Stimulated activated naive CD8-positive, alpha-beta T cell treated with anti-CD3 and anti-CD28 coated beads, Interleukin-15, amount 100 ng/mL, for 72 hours (primary cell): Measurements from ENCODE around the gene VAV2.
A peak's percentile ranks its signal among the peaks of the same experiment; 100 is the strongest.

Experiments used
- ATAC-seq: fragments of 150-1000 bp; cut with Tn5 transposase; 2 replicates; pipeline ENCODE4 v1.10.0; 2021; ENCODE audit warnings: mild to moderate bottlenecking, moderate library complexity
- DNase-seq, 2 donors: peaks; one replicate each; pipeline ENCODE4 v3.0.0; 2021 to 2022
- H3K27ac Mint-ChIP-seq, 2 donors: one replicate each; pipeline ENCODE4 v1.8.0; 2022; ENCODE audit warnings: mild to moderate bottlenecking in 2 of 2, mixed read lengths in 2 of 2, moderate library complexity in 2 of 2
- H3K27me3 Mint-ChIP-seq: one replicate; pipeline ENCODE4 v1.8.0; 2022; ENCODE audit warnings: mixed read lengths
- H3K4me1 Mint-ChIP-seq: one replicate; pipeline ENCODE4 v1.8.0; 2022; ENCODE audit warnings: mild to moderate bottlenecking, mixed read lengths
- H3K4me3 Mint-ChIP-seq, 2 donors: one replicate each; pipeline ENCODE4 v1.8.0; 2022; ENCODE audit warnings: mild to moderate bottlenecking in 2 of 2, mixed read lengths in 2 of 2, moderate library complexity in 1 of 2
- H3K9me3 Mint-ChIP-seq, 2 donors: one replicate each; pipeline ENCODE4 v1.8.0; 2022; ENCODE audit warnings: mixed read lengths in 2 of 2

VAV2 gene

GRCh38 chr9:133946840-133947486 is 45.2 kb downstream of the VAV2 start:
- Mint-ChIP-seq H3K27me3 (no peaks in the 10 kb centered on the region), H3K27ac (no peak overlapping the region), H3K4me1 (no peaks in the 10 kb centered on the region), H3K4me3 (no peak overlapping the region), H3K9me3 (no peaks in the 10 kb centered on the region)
- ATAC-seq (no peak), DNase-seq (no peak)

DNA sequence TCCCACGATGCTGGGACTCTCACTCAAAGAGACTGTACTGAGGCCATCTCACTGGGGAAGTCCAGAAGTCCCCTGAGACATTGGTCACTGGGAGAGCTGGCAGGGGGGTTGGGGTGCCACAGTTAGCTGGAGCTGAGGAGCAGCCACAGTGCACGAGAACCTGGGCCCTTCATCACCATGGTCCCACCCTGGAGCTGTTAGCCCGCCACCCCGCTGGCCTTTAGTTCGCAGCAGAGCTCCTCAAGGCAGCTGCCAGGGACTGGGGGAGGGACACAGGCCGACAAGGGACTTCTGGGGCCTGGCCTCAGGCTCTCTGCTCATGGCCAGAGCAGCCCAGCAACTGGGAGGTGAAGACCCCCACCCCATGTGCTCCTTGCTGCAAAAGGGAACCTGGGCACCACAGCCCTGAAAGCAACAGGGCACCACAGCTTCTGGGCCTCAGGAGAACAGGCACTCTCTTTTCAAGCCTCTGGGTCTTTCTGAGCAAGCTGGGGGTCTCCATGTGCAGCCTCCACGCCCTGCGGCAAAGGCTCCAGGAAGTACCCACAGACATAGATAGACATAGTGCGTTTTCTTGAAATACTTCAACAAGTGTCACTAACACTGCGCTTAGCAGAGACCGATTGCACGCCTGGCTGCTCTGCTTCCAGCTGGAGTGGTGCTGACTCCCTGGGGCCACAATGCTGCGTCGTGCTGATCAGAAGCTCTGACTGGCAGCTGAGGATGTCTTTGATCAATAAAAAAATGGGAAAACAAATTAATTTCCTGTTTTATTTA is 46.0 kb downstream of the VAV2 start:
- Mint-ChIP-seq H3K9me3 (no peaks in the 10 kb centered on the region), H3K27ac (peak overlapping the region in 1 of 2 donors; percentile 86), H3K4me3 (no peak overlapping the region), H3K4me1 (no peaks in the 10 kb centered on the region), H3K27me3 (no peaks in the 10 kb centered on the region)
- no peak for ATAC-seq
- no peak for DNase-seq

- Mint-ChIP-seq H3K9me3 (no peaks in the 10 kb centered on the region), H3K4me1 (no peaks in the 10 kb centered on the region), H3K4me3 (no peak overlapping the region), H3K27ac (peak overlapping the region in 1 of 2 donors; percentile 86), H3K27me3 (no peaks in the 10 kb centered on the region)
- ATAC-seq (no peak), DNase-seq (no peak)
Observed at GRCh38 chr9:133945314-133945975, 46.7 kb downstream of the VAV2 start.

- H3K4me1 Mint-ChIP-seq: no peaks in the 10 kb centered on the region
- ATAC-seq (no peak), DNase-seq (no peak)
- H3K9me3 Mint-ChIP-seq: no peaks in the 10 kb centered on the region
- no peak overlapping the region for H3K27ac Mint-ChIP-seq
- no peaks in the 10 kb centered on the region for H3K27me3 Mint-ChIP-seq
- H3K4me3 Mint-ChIP-seq: no peak overlapping the region
Observed at GRCh38 chr9:133944746-133945135, 47.4 kb downstream of the VAV2 start.

DNA sequence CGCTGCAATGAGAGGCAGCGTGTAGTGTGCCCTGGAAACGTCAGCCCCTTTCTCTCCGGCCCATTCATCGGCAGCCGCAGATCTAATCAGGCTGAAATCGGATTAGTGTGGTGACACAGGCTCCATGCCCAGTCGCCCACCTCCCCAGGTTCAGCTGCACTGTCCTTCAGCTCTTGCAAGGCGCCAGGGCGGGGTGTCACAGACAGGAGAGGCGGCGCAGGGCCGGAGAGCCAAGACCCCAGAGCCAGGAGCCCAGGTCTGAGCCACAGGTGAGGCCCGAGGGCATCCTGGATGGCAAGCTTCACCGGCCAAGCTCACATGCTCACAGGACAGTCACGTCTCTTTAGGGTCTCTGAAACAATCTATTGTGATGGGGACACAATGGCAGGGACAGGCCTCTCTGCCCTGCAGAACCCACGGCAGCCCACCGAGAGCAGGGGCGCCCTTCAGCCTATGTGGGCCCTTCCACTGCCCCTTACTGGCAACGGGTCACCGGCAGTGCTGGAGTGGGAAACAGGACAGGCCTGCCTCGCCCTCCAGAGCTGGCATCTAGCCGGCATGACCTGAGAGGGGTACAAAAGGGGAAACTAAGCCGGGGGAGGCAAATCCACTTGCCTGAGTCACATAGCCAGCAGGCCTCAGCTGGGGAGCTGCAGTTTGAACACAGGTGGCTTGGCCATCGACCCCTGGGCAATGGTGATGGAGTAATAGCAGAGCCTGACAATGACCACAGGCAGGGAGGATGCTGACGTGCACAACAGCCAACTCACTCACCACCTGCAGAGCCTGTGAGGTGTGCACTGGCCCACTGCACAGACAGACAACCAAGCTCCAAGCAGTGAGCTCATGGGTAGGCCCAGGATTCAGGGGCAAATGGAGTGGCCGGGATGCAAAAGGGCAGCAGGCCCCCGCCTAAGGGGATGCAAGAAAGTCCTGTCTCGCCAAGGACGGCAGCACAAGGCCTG is 48.1 kb downstream of the VAV2 start:
- no peak overlapping the region for H3K27ac Mint-ChIP-seq
- H3K4me3 Mint-ChIP-seq: no peak overlapping the region
- H3K9me3 Mint-ChIP-seq: no peaks in the 10 kb centered on the region
- no peak for DNase-seq
- no peaks in the 10 kb centered on the region for H3K27me3 Mint-ChIP-seq
- H3K4me1 Mint-ChIP-seq: no peaks in the 10 kb centered on the region
- no peak for ATAC-seq

GRCh38 chr9:133943036-133943780 is 48.9 kb downstream of the VAV2 start:
- no peaks in the 10 kb centered on the region for H3K4me1 Mint-ChIP-seq
- no peaks in the 10 kb centered on the region for H3K27me3 Mint-ChIP-seq
- H3K9me3 Mint-ChIP-seq: no peaks in the 10 kb centered on the region
- DNase-seq: no peak
- H3K27ac Mint-ChIP-seq: no peak overlapping the region
- no peak overlapping the region for H3K4me3 Mint-ChIP-seq
- ATAC-seq: no peak

DNA sequence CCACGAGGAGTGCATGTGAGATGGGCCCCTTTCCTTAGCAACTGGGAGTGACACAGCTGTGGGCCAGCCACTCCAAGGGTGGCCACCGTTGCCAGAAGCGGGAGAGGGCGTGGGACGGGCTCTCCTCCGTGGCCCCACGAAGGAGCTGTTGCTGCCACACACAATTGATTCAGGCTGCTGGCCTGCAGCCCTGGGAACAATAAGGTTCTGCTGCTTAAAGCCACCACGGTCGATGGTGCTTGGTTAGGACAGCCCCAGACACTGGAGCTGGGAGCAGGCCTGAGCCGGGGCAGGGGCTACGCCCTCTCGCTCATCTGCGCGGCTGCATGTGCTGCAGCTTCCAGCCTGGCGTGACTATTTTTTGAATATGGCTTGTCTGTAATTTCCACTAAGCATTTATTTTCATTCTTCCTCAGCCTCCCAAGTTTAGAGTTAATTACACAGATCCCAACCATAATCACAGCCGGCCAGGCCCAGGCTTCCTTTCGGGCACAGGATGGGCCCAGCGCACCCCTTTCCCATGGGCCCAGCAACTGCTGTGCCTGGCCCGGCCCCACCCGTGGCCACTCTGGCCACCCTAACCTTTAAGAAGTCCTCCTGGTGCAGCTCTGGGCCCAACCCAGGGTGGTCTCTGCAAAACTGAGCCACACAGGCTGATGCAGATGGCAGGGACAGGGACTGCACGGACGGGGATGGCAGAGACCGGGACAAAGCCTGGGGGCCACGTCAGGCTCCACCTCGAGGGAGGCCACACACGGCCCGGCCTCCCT is 49.7 kb downstream of the VAV2 start:
- no peak overlapping the region for H3K4me3 Mint-ChIP-seq
- H3K27ac Mint-ChIP-seq: no peak overlapping the region
- no peaks in the 10 kb centered on the region for H3K27me3 Mint-ChIP-seq
- H3K9me3 Mint-ChIP-seq: no peaks in the 10 kb centered on the region
- ATAC-seq (no peak), DNase-seq (no peak)
- no peaks in the 10 kb centered on the region for H3K4me1 Mint-ChIP-seq

GRCh38 chr9:133939845-133940244 is 52.3 kb downstream of the VAV2 start:
- H3K27me3 Mint-ChIP-seq: no peaks in the 10 kb centered on the region
- H3K9me3 Mint-ChIP-seq: no peaks in the 10 kb centered on the region
- no peaks in the 10 kb centered on the region for H3K4me1 Mint-ChIP-seq
- no peak overlapping the region for H3K4me3 Mint-ChIP-seq
- no peak for ATAC-seq
- no peak for DNase-seq
- no peak overlapping the region for H3K27ac Mint-ChIP-seq

GRCh38 chr9:133939171-133939785 is 52.8 kb downstream of the VAV2 start:
- Mint-ChIP-seq H3K4me3 (no peak overlapping the region), H3K27ac (no peak overlapping the region), H3K4me1 (no peaks in the 10 kb centered on the region), H3K9me3 (no peaks in the 10 kb centered on the region), H3K27me3 (no peaks in the 10 kb centered on the region)
- DNase-seq: no peak
- ATAC-seq: no peak

DNA sequence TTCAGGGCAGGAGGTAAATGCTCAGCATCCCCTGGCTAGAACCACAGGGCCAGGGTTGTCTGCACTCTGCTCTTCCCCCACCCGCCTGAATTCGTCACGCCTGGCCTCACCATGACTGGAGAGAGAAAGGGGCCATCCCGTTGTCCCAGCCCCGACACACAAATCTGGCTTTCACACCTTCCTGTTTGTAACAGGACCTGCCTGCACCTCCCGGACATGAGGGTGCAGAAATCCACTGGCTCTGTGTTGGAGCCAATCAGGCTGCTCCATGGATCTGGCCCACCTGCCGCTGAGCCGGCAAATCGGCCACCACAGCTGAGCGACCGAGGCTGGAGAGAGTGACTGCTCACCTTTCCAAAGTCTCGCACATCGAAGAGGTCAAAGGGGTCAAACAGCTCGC is 53.4 kb downstream of the VAV2 start:
- Mint-ChIP-seq H3K4me1 (no peaks in the 10 kb centered on the region), H3K9me3 (peaks cover under 1 to 2% of the 10 kb centered on the region in 2 donors), H3K27ac (no peak overlapping the region), H3K27me3 (no peaks in the 10 kb centered on the region), H3K4me3 (no peak overlapping the region)
- DNase-seq (no peak), ATAC-seq (no peak)

DNA sequence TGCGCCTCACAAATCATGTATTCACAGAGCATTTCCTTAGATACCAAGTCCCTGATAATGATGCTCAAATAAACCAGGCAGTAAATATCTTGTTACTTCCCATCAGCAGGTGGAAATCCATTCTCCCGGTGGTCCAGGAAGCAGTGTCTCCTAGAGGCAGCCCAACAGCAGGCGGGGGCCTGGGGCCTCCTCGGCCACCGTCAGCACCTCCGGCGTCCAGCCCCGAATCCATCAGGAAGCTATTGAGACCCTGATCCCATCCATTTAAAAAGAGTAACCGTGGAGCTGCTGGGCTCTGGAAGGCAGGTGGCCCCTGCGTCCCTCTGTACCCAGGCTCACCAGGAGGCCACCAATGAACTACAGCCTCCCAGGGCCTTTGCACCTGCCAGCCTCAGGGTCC is 54.0 kb downstream of the VAV2 start:
- Mint-ChIP-seq H3K4me1 (no peaks in the 10 kb centered on the region), H3K27ac (no peak overlapping the region), H3K27me3 (no peaks in the 10 kb centered on the region), H3K9me3 (peaks cover 7 to 9% of the 10 kb centered on the region in 2 donors), H3K4me3 (no peak overlapping the region)
- DNase-seq (no peak), ATAC-seq (no peak)

DNA sequence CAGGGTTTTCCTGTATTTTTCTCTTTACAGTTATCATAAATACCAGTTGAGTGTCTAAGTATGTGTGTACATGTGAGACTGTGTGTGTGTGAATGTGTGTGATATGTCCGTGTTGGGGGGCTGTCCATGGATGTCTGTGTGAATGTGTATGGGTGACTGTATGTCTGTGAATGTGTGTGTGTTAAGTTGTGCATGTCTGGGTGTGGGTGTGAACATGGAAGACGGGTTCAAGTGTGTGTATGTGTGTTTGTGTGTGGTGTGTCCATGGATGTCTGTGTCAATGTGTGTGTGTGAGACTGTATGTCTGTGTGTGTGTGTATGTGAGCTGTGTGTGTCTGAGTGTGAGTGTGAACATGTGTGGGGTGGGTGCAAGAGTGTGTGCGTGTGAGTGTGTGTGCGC is 55.0 kb downstream of the VAV2 start:
- DNase-seq: no peak
- Mint-ChIP-seq H3K4me3 (no peak overlapping the region), H3K4me1 (no peaks in the 10 kb centered on the region), H3K27me3 (no peaks in the 10 kb centered on the region), H3K27ac (no peak overlapping the region), H3K9me3 (peaks cover 8 to 11% of the 10 kb centered on the region in 2 donors)
- no peak for ATAC-seq

GRCh38 chr9:133935328-133936005 is 56.7 kb downstream of the VAV2 start:
- no peaks in the 10 kb centered on the region for H3K27me3 Mint-ChIP-seq
- ATAC-seq (no peak), DNase-seq (no peak)
- no peaks in the 10 kb centered on the region for H3K4me1 Mint-ChIP-seq
- peaks cover 8 to 11% of the 10 kb centered on the region in 2 donors for H3K9me3 Mint-ChIP-seq
- no peak overlapping the region for H3K4me3 Mint-ChIP-seq
- no peak overlapping the region for H3K27ac Mint-ChIP-seq
